GM19468 (cell line): Measurements from ENCODE around the gene LARGE1.

ENCODE experiments used
- ATAC-seq: cut with Tn5 transposase; IDR thresholded peaks from one replicate; pipeline ENCODE4 v1.9.1; 2021; ENCODE audit warnings: mild to moderate bottlenecking, moderate library complexity, moderate number of reproducible peaks; ENCODE audit not compliant: unreplicated experiment; ENCODE audit errors: extremely low read depth

The LARGE1 gene

DNA sequence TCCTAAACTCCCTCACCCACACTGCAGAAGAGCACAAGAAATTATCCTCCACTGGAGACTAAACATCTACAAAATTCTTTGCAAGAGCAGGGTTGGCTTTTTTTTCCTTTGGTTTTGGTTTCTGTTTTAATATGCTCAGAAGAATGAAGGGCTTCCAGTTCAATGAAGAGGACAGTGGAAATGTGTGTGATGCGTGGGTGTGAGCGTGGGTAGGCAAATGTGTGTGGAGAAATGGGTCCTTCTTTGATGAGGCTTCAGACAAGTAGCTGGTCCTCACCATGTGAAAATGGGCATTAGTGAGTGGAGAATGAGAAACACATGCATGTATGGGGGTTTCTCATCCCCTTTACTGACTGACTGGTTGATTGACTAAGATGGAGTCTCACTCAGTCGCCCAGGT is 598.8 kb downstream of the LARGE1 start:
- no peak for ATAC-seq

DNA sequence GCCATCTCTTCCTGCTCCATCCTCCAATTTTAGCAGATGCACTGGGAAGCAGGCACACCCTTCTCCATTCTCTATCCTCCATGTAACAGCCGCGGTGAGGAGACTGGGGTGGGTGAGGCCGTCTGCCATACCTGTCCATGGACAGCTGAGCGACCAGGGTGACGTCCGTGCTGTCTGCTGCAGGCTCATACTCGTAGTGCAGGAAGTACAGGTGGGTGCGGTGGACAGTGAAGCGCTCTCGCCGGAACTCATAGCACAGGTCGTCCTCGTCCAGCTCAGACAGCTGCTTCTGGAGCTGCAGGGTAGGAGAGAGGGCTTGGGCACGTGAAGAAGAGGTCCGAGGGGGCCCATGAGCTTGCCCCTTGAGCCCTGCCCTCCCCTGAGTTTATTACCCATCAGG is 604.3 kb downstream of the LARGE1 start:
- no peak for ATAC-seq

DNA sequence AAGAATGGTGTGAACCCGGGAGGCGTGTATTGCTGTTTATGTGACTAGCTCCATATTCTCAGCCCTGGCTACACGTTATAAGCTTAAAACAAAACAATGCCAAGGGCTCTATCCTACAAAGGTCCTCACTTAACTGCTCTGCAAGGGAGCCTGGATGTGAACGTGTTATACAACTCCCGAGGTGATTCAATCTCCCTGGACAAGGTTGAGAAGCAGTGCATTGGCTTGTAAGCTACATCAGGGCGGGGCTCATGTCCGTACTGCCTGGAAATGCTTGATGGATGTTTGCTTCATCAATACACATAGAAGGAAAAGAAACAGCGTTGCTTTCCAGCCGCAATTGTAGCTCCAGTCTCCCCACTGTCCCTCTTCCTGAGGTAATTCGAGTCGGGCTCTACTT is 605.2 kb downstream of the LARGE1 start:
- no peak for ATAC-seq

DNA sequence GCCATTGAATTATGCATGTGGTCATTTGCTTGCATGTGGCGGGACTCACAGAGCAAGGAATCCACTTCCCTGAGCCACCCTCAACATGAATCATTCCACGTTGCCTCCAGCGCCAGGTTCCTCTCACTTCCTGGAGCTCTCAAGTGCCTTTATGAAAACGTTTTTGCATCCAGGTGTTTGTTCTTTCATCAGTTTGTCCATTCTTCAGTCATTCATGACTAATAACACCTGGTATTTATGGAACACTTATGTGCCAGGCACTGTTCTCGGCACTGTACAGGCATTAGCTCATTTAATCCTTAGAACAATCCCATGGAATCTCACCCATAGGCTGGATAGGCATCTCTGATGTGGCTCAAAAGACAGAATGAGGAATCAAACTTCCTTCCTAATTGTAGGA is 606.0 kb downstream of the LARGE1 start:
- ATAC-seq: no peak

DNA sequence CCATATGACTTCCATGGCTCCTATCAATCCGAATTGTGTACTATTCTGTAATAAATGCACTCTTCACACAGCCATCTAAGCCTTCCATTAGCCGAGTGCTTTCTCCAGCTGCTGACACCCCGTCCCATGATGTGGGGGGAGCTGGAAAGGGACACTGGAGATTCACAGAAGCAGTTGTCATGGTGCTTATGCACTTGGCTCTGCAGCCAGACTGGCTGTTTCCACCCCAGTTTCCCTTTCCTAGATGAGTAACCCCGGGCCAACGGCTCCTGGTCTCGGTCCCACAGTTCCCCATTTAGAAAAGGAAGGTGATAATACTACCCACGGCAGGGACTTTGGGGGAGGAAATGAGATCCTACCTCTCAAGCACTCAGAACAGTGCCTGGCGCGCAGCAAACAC is 617.2 kb downstream of the LARGE1 start:
- ATAC-seq: no peak

DNA sequence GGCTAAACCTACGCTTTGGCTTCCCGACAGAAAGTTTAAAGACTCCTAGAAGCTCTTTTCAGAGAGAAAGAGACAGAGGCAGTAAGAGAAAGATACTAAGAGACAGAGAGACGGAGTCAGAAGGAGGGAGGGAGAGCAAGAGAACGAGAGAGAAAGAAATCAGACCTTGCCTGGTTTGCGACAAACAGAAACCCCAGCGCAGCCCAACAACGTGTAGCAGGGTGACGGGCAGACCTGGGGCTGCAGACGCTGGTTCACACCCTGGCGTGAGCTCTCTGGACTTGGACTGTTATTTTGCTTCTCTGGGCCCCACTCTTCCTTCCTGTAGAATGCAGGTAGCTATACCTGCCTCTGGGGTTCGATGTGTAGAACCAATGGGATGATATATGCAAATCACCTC is 617.7 kb downstream of the LARGE1 start:
- ATAC-seq: no peak

DNA sequence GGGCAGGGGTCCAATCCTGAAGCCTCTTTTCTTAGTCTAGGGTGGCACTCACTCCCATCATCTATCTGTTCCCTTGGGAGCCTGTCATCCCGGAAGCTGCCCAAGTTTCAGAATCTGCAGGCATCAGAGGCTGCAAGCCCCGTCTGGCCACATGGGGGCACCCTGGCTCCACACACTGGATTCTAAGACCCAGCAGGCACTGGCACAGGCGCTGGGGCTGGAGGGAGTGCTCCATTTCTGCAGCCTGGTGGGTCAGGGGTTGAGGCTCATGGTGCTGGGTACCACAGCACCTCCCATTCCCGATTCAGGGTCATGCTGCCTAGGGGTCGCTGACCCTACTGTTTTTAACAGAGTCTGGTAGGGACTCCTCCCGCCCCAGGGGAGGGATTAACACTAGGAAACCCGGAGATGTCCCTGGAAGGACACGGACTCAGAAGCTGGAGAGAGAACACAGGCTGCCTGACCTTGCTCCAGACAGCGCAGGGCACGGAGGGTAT is 618.2 kb downstream of the LARGE1 start:
- ATAC-seq: no peak

DNA sequence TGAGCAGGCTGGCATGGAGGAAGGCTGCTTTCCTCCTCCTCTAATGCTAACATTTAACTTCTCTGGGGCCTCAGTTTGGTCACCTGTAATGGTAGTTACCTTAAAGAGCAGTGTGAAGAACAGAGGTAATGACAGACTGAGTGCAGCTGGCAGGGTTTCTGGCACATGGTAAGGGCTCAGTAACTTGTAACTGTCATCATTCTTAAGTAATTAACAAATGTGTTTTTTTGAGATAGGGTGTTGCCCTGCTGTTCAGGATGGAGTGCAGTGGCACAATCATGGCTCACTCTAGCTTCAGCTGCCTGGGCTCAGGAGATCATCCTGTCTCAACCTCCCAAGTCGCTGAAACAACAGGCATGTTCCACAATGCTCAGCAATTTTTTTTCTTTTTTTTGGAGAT is 620.1 kb downstream of the LARGE1 start:
- no peak for ATAC-seq

DNA sequence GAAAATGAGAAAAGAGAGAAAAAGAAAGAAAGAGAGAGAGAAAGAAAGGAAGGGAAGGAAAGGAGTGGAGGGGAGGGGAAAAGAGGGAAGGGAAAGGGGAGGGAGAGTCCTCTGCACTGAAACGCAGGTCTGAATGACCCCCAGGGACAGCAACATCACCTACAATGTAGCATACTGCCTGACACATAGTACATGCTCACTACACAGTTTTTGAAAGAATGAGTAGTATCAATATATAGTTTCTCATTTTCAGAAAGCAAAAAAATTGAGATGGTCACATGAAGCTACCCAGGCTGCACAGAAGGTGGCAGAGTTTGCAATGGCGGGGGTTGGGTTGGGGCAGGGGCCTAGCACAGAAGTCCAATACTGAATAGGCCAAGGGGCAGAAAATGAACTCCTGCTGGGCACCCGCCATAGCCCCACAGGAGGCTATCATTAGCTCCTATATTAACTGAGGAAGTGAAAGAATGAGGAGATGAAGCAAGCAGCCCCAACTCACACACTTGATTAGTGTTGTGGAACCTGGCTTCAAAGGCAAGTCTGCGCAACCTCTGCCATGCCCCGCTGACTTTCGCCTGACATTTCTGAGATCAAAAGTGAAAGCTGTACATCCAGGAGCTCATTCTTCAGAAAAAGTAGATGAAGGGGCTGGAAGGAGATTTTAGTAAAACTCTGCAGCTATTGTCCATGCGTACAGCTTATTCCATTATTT is 620.9 kb downstream of the LARGE1 start:
- peak; percentile 78 for ATAC-seq

DNA sequence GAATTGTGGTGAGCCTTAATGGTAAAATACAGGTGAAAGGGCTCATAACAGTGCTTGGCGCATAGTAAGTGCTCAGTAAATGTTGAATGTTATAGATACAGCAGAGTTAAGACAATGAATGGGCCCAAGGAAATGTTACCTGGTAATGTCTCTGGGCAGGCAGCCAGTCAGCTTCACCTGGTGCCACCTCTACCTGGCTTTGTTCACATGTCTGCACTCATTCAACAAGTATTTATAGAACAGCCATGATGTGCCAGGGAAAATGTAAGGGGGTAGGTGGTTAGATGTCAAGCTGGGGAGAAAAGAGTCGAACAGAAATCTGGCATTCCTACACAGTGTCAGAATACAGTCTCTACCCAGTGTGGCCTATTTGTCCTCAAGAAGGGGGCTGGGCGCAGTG is 623.3 kb downstream of the LARGE1 start:
- ATAC-seq: no peak

DNA sequence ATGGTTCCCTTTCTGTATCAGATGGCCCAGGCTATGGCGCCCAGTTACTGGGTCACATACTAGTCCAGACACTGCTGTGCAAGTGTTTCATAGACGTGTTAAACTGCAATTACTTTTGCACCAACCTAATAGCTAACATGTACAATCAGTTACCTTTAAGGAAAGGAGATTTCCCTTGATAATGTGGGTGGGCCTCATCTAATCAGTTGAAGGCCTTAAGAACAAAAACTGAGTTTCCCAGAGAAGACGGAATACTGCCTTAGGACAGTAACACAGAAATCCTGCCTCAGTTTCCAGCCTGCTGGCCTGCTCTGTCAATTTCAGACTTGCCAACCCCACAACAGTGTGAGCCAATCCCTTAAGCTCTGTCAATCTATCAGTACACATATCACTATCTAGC is 632.2 kb downstream of the LARGE1 start:
- no peak for ATAC-seq

DNA sequence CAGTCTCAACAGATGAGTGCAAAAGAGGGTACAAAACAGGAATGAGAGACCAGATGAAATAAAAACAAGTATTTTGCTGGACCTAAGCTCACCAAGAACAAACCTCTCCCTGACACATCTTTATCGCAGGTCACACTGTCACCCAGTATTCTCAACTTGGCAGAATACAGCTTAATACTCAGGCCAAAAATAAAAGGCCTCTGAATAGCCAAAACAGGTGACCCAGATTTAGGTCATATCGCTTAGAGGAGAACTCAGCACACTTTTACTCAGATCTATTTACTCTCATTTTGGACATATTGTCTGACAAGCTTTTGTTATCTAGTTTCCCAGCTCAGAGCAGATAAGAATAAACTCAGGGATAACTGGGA is 645.2 kb downstream of the LARGE1 start:
- no peak for ATAC-seq

DNA sequence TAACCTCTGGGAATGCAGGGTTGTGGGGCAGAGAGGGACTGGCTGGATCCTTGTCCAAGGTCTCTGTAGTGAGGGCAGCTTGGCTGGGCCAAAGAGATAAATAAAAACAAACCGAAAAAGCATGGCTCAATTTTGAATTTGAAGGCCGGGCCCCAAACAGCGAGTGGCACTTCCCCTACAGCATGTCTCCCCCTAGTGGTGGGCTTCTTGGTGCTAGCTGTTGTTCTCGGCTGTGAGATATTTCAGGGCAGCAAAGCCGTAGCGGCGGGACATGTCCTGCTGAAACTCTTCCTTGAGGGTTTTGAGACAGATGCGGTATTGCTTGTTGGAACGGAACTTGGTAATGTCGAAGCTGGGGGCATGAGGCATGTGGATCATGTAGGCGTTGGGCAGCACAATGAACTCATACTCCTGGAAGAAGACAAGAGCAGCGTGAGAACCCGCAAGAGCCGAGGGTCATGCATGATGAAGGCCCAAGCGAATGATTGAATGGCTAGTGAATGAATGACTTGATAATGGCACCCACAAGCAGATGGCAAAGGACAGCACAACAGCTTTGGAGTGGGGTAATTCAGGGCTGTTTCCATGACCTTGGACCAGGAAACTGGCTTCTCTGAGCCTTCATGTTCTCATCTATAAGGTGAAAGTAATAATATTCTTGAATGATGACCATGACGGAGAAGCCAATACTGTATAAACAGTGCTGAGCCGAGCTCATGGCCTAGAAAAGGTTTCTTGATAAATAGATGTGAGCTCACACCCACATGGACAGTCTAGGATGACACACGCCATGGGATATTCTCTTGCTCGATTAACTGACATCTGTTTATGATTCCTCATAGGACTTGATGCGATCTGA is 645.8 kb downstream of the LARGE1 start:
- ATAC-seq: no peak

DNA sequence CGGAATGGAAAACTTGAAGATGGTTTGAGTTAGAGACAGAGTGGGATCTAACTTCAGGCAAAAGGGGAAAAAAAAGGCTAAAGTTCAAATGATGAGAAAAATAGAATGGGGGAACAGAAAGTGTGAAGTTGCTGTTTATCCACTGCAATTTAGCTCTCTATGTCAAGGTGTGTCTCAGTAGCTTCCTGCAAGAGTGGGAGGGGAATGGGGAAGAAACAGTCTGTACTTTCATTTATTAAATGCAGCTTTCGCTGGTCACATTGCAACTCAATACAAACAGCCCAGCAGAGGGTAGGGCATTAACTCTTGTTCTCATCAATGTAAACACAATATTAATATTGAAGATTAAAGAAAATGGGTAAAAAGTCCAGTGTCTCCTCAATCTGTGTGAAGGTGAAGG is 647.4 kb downstream of the LARGE1 start:
- ATAC-seq: no peak

DNA sequence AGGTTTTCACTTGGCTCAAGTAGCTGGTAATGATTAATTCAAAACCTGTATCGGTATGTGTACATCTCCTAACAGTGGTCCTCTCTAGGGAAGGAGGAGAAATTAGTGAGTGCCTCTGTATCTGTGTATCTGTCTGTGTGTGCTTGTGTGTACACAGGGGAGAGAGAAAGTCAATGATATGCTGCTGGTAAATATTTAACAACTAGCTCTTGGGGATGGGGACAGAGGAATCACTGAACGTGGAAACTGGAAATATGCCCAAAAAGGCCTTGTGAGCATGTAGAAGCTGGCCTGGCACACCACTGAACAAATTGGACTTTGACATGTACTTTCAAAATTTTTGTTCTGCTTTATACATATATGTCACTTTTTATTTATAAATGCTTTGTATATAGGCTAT is 648.1 kb downstream of the LARGE1 start:
- ATAC-seq: peak; percentile 14

DNA sequence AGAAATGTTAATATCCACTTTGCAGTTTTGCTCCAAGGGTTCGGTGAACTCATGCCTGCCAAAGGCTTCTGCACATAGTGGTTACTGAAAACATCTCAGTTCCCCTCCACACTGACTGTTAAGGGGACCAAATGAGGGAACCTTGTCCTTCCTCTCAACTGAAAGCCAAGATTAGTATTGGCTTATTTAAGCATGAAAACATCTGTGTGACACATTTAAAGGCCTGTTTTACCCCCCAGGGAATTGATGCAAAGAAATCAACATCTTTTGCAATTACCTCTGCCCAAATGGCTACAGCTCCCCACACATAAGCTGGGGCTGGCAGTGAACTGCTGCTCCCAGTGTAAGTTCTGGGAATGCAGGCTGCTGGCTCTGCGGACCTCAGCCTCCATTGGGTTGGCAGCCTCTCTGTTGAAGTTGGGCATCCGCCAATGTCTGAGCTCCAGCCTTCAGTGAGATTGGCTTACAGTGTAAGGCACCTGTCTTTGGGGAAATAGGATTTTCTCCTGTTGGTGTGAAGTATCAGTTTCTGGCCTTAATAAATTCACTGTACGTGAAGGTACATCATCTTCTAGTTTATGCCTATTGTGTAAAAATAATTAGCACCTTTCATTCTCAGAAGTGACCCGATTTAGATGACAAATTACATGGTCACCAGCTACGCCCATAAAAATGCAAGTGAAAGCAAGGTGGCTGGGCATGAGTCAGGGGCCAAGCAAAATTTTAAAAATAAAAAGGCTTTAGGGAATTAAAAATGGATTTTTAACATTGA is 648.7 kb downstream of the LARGE1 start:
- peak; percentile 40 for ATAC-seq

DNA sequence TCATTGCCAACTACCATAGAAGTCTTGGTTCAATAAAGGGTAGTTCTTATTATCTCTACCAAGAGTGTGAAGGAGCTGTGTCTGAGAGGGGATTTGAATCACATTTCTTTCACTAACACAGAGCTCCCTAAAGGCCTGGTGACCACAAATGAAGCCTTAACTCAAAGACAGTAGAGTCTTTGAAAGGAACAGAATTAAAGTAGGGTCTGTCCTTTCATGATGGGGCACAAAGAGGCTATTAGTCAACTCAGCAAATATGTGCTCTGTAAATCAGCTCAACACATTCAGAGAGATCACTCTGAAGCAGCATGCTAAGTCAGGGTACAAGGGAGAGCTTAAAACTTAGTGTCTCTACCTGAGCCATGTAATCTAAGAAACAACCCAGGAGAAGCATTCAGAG is 649.7 kb downstream of the LARGE1 start:
- ATAC-seq: no peak

DNA sequence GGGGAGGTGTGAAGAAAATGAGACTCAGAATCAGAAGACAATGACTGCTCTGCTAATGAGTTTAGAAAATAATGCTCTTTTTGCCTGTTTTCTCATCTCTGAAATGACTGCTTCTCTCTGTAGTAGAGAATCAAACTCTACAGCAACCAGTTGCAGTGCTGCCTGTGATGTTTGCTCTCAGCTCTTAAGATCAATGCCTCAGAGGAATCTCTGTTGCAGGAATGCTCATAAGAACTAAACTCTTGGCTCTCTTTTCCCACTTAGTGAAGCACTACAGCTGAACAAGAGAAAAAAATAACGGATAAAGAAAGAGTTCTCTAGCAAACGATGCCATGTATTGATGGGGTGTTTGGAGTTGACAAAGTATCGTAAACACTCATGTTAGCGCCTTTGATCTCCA is 658.6 kb downstream of the LARGE1 start:
- no peak for ATAC-seq

DNA sequence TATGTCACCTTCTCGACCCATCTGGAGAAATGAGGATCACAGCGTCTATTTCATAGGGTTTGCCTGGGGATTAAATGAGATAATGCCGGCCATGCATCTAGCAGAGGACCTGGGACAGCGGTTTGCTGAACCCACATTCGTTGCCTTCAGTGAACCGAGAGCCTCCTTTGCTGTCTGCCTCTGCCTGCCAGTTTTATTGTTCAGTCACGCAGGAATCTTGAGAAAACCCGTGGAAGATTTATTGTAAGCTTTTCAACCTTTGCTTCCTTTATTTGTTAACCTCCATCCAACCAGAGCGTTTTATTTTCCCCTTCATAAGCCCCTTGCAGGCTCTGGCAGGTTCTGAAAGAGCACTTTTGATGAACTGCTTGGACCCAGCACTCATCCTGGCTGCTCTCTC is 659.8 kb downstream of the LARGE1 start:
- ATAC-seq: no peak

DNA sequence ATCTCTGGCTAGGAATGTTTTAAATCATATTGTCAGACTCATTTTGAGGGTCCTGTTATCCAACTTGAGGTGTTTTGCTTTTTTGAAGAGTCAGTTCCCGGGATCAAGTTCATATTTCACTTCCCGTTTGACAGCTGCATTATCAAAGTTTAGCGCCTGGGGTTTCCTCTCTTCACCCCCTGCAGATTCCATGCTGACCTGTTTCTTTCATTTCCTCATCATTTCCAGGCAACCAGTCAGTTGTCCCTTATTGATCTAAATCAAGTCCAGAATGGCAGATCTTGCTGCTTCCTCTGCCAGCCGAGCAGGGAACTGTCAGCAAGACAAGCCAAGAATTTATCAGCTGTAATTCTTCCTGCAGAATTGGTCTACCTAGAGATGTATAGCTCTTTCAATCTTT is 664.5 kb downstream of the LARGE1 start:
- no peak for ATAC-seq

DNA sequence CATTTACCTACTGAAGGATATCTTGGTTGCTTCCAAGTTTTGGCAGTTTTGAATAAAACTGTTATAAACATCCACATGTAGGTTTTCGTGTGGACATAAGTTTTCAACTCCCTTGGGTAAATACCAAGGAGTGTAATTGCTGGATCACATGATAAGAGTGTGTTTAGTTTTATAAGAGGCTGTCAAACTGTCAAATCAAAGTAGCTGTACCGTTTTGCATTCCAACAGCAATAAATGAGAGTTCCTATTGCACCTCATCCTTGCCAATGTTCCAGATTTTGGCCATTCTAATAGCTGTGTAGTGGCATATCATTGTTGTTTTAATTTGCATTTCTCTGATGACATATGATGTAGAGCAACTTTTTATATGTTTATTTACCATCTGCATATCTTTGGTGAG is 671.3 kb downstream of the LARGE1 start:
- no peak for ATAC-seq
